Measurements from ENCODE around the gene DPP9. TPM values are rescaled to one million over a fixed set of nuclear protein-coding genes. Genes with fewer than 3 reads are reported as not detected.

The DPP9 gene
- total RNA-seq, 1 experiment from 2014 or later, result 46.4 TPM

DNA sequence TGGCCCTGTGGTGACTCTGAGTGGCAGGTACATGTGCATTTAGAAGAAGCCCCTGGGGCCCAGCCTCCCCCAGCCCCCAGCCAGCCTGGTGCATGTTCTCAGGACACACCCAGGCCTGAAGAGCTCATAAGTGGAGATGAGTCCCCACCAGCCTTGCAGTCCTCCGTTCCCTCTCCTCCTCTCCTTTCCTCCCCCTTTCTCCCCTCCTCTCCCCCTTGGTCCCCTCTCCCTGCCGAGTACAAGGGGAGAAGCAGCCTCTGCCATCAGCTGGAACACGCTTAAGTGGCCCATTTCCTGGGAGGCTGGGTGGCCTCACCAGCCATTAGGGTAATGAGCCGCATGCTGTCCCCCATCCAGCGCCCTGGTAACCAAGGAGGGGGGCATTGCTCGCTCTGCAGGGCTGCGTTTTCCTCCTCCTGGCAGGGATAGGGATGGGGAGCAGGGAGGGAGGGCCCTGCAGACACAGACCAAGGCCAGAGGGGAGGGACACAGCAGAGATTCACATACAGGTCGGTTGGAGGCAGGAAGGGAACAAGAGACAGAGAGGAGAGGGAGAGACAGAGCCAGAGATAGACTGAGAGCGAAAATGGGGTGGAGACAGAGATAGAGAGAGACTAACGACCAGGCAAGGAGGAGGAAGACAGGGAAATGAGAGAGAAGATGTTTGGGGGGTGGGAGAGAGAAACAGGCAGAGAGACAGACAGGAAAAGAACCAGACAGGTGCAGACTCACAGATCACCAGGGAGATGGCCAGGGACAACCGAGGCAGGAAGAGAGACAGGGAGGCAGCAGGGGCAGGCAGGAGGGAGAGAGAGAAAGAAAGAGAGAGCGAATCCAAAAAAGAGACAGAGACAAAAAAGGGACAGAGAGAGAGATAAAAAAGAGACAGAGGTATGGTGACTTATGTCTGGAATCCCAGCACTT, 19.3 kb upstream of the DPP9 start:
- H3K4me2 ChIP-seq (ENCODE audit: insufficient read depth, insufficient read length, low read length), result peak overlapping the region; percentile 40
- no peak overlapping the region for H3K9ac ChIP-seq (ENCODE audit: extremely low read depth, insufficient read length, low read length)

More for the DNA sequence above, 19.3 kb upstream of the DPP9 start:
- Histone ChIP-seq H3K14ac (ENCODE audit: insufficient read depth, low read length) (peak overlapping the region; percentile 2; the same call in 1 of the 2 replicates), H4K91ac (ENCODE audit: insufficient read length, low read depth, low read length) (no peak overlapping the region), H3K27me3 (ENCODE audit: insufficient read depth, low read length) (no peaks in the 10 kb centered on the region), H3K56ac (ENCODE audit: insufficient read length, low read depth, low read length) (no peak overlapping the region), H3K4ac (ENCODE audit: low read depth, low read length) (no peak overlapping the region), H3T11ph (ENCODE audit: low read length) (no peak overlapping the region), H2BK120ac (ENCODE audit: low read depth, low read length, poor library complexity, severe bottlenecking) (no peak overlapping the region), H3K79me1 (ENCODE audit: insufficient read depth, low read depth, low read length, poor library complexity, severe bottlenecking) (no peaks in the 10 kb centered on the region), H2BK20ac (ENCODE audit: low read depth, low read length, poor library complexity, severe bottlenecking) (no peak overlapping the region), H2BK5ac (ENCODE audit: insufficient read length, low read length) (no peak overlapping the region), H4K5ac (ENCODE audit: insufficient read length, low read depth, low read length) (no peak overlapping the region), H2BK15ac (ENCODE audit: low read depth, low read length) (no peak overlapping the region), H3K27ac (ENCODE audit: insufficient read length, low read depth, low read length) (no peak overlapping the region), H2AK5ac (ENCODE audit: insufficient read length, low read length) (no peak overlapping the region), H2BK12ac (ENCODE audit: insufficient read length, low read depth, low read length) (no peak overlapping the region), H4K20me1 (ENCODE audit: control insufficient read depth, insufficient read depth, insufficient read length) (no peaks in the 10 kb centered on the region), H3K23ac (ENCODE audit: insufficient read length, low read depth, low read length) (no peak overlapping the region), H3K18ac (ENCODE audit: insufficient read length, low read depth, low read length) (no peak overlapping the region), H3K23me2 (ENCODE audit: insufficient read length, low read depth, low read length, poor library complexity, severe bottlenecking) (no peaks in the 10 kb centered on the region), H2AFZ (ENCODE audit: low read length) (no peak overlapping the region), H4K8ac (replicated peaks; ENCODE audit: insufficient read length, low read depth, low read length) (no peak overlapping the region), H3K9me3 (ENCODE audit: control insufficient read depth, low read depth, low read length) (no peaks in the 10 kb centered on the region), H3K4me1 (ENCODE audit: insufficient read depth, low read length) (no peaks in the 10 kb centered on the region), H3K79me2 (ENCODE audit: insufficient read depth, low read length) (no peaks in the 10 kb centered on the region)
- TF ChIP-seq, protein P1, sequence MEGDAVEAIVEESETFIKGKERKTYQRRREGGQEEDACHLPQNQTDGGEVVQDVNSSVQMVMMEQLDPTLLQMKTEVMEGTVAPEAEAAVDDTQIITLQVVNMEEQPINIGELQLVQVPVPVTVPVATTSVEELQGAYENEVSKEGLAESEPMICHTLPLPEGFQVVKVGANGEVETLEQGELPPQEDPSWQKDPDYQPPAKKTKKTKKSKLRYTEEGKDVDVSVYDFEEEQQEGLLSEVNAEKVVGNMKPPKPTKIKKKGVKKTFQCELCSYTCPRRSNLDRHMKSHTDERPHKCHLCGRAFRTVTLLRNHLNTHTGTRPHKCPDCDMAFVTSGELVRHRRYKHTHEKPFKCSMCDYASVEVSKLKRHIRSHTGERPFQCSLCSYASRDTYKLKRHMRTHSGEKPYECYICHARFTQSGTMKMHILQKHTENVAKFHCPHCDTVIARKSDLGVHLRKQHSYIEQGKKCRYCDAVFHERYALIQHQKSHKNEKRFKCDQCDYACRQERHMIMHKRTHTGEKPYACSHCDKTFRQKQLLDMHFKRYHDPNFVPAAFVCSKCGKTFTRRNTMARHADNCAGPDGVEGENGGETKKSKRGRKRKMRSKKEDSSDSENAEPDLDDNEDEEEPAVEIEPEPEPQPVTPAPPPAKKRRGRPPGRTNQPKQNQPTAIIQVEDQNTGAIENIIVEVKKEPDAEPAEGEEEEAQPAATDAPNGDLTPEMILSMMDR (conservative IDR thresholded peaks at IDR 0.05), result no peak
- no peaks in the 10 kb centered on the region for H3K36me3 Mint-ChIP-seq (ENCODE audit: insufficient read depth in 1 of 3, low read depth in 3 of 3)
- no peaks in the 10 kb centered on the region; a peak in 1 of 5 replicates for H3K9me3 Mint-ChIP-seq
- H3K4me1 Mint-ChIP-seq, result peaks cover 8 to 19% of the 10 kb centered on the region in 2 experiments
- H3K27me3 Mint-ChIP-seq (ENCODE audit: low read depth), result peaks cover 13% of the 10 kb centered on the region
- no CpG with 5 or more reads among the region's 12 CpGs for WGBS (ENCODE audit: extremely low coverage, insufficient read length, low lambda C conversion rate)
- H3K27ac Mint-ChIP-seq, result peak overlapping the region in 1 of 3 experiments; percentile 25; a peak in 2 of 7 replicates
- H3K4me3 Mint-ChIP-seq, result peak overlapping the region; percentile 4 to 71; a peak in 4 of 5 replicates
- peak; percentile 79 for DNase-seq
